OCI-LY3 (cell line): ENCODE measurements around the gene PRAMEF12.

Experiments used
- H2AFZ ChIP-seq: fragments of 200-600, 300-600 bp; shearing (Covaris generic); 2 replicates; pipeline ENCODE4 v1.6.0; 2014; ENCODE audit warnings: antibody characterized with exemption, low read depth, low read length
- H3K27ac ChIP-seq: fragments of 200-600, 300-600 bp; sonication (generic); 2 replicates; pipeline ENCODE4 v1.5.1; 2014; ENCODE audit warnings: mild to moderate bottlenecking, low read length, moderate library complexity, mixed read lengths
- H3K27me3 ChIP-seq: fragments of 200-600, 300-600 bp; sonication (generic); 2 replicates; pipeline ENCODE4 v1.6.1; 2014; ENCODE audit warnings: low read depth, low read length, mixed read lengths
- H3K36me3 ChIP-seq: fragments of 200-600, 300-600 bp; sonication (generic); replicated peaks from 2 replicates; pipeline ENCODE3; 2014; ENCODE audit warnings: low read depth, low read length, mixed read lengths
- H3K4me1 ChIP-seq: fragments of 300-600, 200-600 bp; sonication (generic); 2 replicates; pipeline ENCODE4 v1.6.1; 2014; ENCODE audit warnings: low read length, mixed read lengths
- H3K4me2 ChIP-seq: fragments of 200-600, 300-600 bp; sonication (generic); 2 replicates; pipeline ENCODE4 v1.6.1; 2014; ENCODE audit warnings: low read length, mixed read lengths
- H3K4me3 ChIP-seq: fragments of 300-600, 200-600 bp; sonication (generic); 2 replicates; pipeline ENCODE4 v1.5.1; 2014; ENCODE audit warnings: antibody characterized with exemption, mild to moderate bottlenecking, low read length, moderate library complexity
- H3K79me2 ChIP-seq: fragments of 300-600, 200-600 bp; shearing (Covaris generic); 2 replicates; pipeline ENCODE4 v1.6.1; 2014; ENCODE audit warnings: mild to moderate bottlenecking, low read length, mixed read lengths
- H3K9ac ChIP-seq: fragments of 300-600, 200-600 bp; shearing (Covaris generic); 2 replicates; pipeline ENCODE4 v1.6.0; 2014; ENCODE audit warnings: mild to moderate bottlenecking, low read length, moderate library complexity
- H3K9me3 ChIP-seq: fragments of 200-600, 300-600 bp; shearing (Covaris generic); 2 replicates; pipeline ENCODE4 v1.6.1; 2014; ENCODE audit warnings: low read length, mixed read lengths; ENCODE audit not compliant: insufficient read depth
- H4K20me1 ChIP-seq: fragments of 200-600, 300-600 bp; sonication (generic); 2 replicates; pipeline ENCODE4 v1.6.1; 2016; ENCODE audit warnings: low read length, mixed read lengths; ENCODE audit not compliant: insufficient read depth
- EZH2phosphoT487 ChIP-seq: fragments of 200-600 bp; shearing (Covaris generic); IDR thresholded peaks from 2 replicates; pipeline ENCODE4 v1.6.1; 2018; ENCODE audit warnings: antibody characterized with exemption, mixed run types, low read depth
- TF ChIP-seq, protein P1 (sequence below): fragments of 200-600, 300-600 bp; sonication (generic); IDR thresholded peaks from 2 replicates; pipeline ENCODE4 v1.5.1; 2014; ENCODE audit warnings: antibody characterized with exemption, low read length, low read depth

The PRAMEF12 gene

GRCh38 chr1:12774801-12775345 is 1.3 kb downstream of the PRAMEF12 start:
- no peaks in the 10 kb centered on the region for H3K79me2 ChIP-seq
- H2AFZ ChIP-seq = no peak overlapping the region
- H4K20me1 ChIP-seq = no peaks in the 10 kb centered on the region
- no peaks in the 10 kb centered on the region for H3K4me1 ChIP-seq
- TF ChIP-seq EZH2phosphoT487 = no peak
- TF ChIP-seq, protein P1, sequence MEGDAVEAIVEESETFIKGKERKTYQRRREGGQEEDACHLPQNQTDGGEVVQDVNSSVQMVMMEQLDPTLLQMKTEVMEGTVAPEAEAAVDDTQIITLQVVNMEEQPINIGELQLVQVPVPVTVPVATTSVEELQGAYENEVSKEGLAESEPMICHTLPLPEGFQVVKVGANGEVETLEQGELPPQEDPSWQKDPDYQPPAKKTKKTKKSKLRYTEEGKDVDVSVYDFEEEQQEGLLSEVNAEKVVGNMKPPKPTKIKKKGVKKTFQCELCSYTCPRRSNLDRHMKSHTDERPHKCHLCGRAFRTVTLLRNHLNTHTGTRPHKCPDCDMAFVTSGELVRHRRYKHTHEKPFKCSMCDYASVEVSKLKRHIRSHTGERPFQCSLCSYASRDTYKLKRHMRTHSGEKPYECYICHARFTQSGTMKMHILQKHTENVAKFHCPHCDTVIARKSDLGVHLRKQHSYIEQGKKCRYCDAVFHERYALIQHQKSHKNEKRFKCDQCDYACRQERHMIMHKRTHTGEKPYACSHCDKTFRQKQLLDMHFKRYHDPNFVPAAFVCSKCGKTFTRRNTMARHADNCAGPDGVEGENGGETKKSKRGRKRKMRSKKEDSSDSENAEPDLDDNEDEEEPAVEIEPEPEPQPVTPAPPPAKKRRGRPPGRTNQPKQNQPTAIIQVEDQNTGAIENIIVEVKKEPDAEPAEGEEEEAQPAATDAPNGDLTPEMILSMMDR = no peak
- H3K9ac ChIP-seq = no peak overlapping the region
- H3K27ac ChIP-seq = no peak overlapping the region
- H3K4me2 ChIP-seq = no peak overlapping the region
- no peaks in the 10 kb centered on the region for H3K27me3 ChIP-seq
- H3K36me3 ChIP-seq = no peaks in the 10 kb centered on the region
- H3K4me3 ChIP-seq = no peak overlapping the region
- H3K9me3 ChIP-seq = no peaks in the 10 kb centered on the region

- Histone ChIP-seq H3K9ac (no peak overlapping the region), H3K36me3 (no peaks in the 10 kb centered on the region), H3K27ac (no peak overlapping the region), H3K9me3 (no peaks in the 10 kb centered on the region), H3K4me2 (no peak overlapping the region), H4K20me1 (no peaks in the 10 kb centered on the region), H3K79me2 (no peaks in the 10 kb centered on the region), H3K4me1 (no peaks in the 10 kb centered on the region), H3K4me3 (no peak overlapping the region), H2AFZ (no peak overlapping the region), H3K27me3 (no peaks in the 10 kb centered on the region)
- no peak for TF ChIP-seq EZH2phosphoT487
- TF ChIP-seq, protein P1 = no peak
Observed at GRCh38 chr1:12775443-12775842, 1.9 kb downstream of the PRAMEF12 start.

- H3K36me3 ChIP-seq = no peaks in the 10 kb centered on the region
- H4K20me1 ChIP-seq = no peaks in the 10 kb centered on the region
- H3K4me1 ChIP-seq = no peaks in the 10 kb centered on the region
- H3K4me3 ChIP-seq = no peak overlapping the region
- no peak overlapping the region for H3K4me2 ChIP-seq
- no peak overlapping the region for H3K27ac ChIP-seq
- no peaks in the 10 kb centered on the region for H3K9me3 ChIP-seq
- no peak overlapping the region for H2AFZ ChIP-seq
- no peak for TF ChIP-seq EZH2phosphoT487
- TF ChIP-seq, protein P1 = no peak
- H3K27me3 ChIP-seq = no peaks in the 10 kb centered on the region
- H3K9ac ChIP-seq = no peak overlapping the region
- no peaks in the 10 kb centered on the region for H3K79me2 ChIP-seq
Observed at GRCh38 chr1:12776801-12777557, 3.4 kb downstream of the PRAMEF12 start.

DNA sequence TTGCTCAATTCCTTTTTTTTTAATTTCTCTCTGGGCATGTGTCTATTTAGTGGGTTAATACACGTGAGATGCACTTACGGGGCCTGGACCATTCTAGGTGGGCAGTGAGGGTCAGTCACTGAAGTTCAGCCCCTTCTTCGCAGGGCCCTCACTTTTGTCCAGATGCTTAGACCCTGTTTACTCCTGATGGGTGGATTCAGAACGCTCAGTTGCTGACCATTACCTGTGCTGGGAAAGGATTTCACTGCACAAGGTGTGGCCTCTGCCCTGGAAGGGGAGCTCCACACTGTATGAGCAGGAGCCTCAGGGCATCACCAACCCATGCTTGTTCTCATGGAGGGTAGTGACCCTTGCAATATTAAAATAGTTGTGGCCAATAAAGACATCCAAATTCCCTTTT is 4.5 kb downstream of the PRAMEF12 start:
- TF ChIP-seq, protein P1 = no peak
- TF ChIP-seq EZH2phosphoT487 = no peak
- no peak overlapping the region for H2AFZ ChIP-seq
- H4K20me1 ChIP-seq = no peaks in the 10 kb centered on the region
- H3K27ac ChIP-seq = no peak overlapping the region
- H3K4me1 ChIP-seq = no peaks in the 10 kb centered on the region
- no peaks in the 10 kb centered on the region for H3K9me3 ChIP-seq
- no peaks in the 10 kb centered on the region for H3K27me3 ChIP-seq
- H3K4me3 ChIP-seq = no peak overlapping the region
- no peak overlapping the region for H3K9ac ChIP-seq
- no peaks in the 10 kb centered on the region for H3K36me3 ChIP-seq
- H3K4me2 ChIP-seq = no peak overlapping the region
- H3K79me2 ChIP-seq = no peaks in the 10 kb centered on the region
